HG02798 (cell line): ENCODE results near the gene PAFAH1B1.
"Not testable (repeated sequence)": the region's sequence is repeated elsewhere in the genome, so short reads cannot be mapped to it uniquely, and the experiment has no call there.

Experiments
- ATAC-seq: cut with Tn5 transposase; IDR thresholded peaks from one replicate; pipeline ENCODE4 v1.9.1; 2021; ENCODE audit warnings: mild to moderate bottlenecking; ENCODE audit not compliant: unreplicated experiment, poor library complexity

Gene PAFAH1B1

GRCh38 chr17:2631211-2631610 is 37.8 kb downstream of the PAFAH1B1 start:
- no peak for ATAC-seq

DNA sequence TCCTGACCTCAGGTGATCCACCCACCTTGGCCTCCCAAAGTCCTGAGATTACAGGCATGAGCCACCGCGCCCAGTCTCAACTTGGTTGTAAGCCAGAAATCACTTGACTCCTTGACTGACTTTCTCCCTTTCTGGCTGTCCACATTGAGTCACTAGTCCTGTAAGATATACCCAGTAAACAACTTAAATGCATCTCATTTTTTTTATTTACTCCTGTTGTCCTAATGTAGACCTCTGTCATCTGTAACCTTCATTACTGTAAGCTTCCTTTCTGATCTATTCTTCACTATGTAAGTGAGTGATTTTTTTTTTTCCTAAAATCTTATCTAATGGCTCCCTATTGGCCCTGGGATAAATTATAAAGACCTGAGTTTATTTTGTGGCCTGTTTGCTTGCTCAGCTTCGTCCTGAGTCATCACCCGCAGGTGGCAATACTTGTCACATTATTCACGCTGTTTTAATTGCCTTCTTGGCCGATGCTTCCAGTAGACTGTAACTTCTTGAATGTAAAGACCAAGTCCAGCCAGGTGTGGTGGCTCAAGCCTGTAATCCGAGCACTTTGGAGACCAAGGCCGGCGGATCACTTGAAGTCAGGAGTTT is 41.0 kb downstream of the PAFAH1B1 start:
- ATAC-seq, result no peak

DNA sequence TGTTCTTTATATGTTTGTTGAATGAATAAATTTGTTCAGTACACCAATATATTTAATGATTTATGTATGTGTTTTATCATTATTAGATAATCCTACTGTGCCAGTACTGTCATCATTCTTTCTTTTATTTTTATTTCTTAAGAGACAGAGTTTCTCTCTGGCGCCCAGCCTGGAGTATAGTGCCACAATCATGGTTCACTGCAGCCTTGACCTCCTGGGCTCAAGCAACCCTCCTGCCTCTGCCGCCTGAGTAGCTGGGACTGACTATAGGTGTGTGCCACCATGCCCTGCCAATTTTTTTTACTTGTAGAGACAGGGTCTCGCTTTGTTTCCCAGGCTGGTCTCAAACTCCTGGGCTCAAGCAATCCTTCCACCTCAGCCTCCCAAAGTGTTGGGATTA is 41.8 kb downstream of the PAFAH1B1 start:
- no peak for ATAC-seq

DNA sequence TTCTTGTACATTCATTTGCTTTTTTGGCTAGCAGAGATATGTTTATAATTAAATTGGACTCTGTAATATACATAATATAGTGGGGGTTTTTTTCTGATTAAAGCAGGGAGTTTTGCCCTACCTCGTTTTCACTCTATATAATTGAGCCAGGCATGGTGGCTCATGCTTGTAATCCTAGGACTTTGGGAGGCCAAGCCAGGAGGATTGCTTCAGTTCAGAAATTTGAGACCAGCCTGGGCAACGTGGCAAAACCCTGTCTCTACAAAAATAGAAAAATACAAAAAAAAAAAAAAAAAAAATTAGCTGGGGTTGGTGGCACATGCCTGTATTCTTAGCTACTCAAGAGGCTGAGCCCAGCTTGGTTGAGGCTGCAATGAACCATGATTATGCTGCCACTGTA is 42.2 kb downstream of the PAFAH1B1 start:
- no peak for ATAC-seq

- ATAC-seq, result no peak
These were observed 42.9 kb downstream of the PAFAH1B1 start for GRCh38 chr17:2636169-2636930.

DNA sequence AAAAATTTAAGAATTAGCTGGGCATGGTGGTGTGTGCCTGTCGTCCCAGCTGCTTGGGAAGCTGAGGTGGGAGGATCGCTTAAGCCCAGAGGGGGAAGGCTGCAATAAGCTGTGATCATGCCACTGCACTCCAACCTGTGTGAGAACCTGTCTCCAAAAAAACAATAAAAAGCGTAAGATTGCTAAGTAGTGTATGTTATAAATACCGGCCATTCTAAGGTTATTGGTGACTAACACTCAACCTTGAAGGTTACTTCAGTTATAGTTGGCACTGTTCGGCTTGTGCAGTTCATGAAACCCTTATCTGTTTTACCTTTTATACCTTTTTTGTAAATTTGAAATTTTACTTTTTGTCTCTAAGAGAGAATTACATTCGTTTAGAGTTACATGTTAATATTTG is 44.0 kb downstream of the PAFAH1B1 start:
- no peak for ATAC-seq

DNA sequence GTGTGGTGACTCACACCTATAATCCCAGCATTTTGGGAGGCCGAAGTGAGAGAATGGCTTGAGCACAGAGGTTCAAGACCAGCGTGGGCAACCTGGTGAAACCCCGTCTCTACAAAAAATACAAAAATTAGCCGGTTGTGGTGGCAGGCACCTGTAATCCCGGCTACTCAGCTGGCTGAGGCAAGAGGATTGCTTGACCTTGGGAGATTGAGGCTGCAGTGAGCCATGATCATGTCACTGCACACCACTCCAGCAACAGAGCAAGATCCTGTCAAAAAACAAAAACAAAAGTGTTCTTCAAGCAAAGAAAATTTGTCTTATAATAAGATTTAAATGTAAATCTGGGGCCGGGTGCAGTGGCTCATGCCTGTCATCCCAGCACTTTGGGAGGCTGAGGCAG is 51.5 kb downstream of the PAFAH1B1 start:
- no peak for ATAC-seq

DNA sequence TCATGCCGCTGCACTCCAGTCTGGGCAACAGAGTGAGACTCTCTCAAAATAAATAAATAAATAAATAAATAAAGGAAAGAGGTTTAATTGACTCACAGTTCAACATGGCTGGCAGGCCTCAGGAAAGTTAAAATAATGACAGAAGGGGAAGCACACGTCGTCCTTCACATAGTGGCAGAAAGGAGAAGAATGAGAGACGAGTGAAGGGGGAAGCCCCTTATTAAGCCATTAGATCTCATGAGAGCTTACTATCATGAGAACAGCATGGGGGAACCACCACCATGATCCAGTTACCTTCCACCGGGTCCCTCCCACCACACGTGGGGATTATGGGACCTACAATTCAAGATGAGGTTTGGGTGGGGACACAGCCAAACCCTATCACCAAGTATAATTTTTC is 54.5 kb downstream of the PAFAH1B1 start:
- ATAC-seq, result no peak

DNA sequence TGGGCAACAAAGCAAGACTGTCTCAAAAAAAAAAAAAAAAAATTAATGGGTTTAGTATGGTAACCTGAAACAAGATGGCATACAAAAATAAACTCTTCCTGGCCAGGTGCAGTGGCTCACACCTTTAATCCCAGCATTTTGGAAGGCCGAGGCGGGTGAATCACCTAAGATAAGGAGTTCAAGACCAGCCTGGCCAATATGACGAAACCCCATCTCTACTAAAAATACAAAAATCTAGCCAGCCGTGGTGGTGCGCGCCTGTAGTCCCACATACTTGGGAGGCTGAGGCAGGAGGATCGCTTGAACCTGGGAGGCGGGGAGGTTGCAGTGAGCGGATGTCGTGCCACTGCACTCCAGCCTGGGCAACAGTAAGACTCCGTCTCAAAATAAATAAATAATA is 55.7 kb downstream of the PAFAH1B1 start:
- ATAC-seq, result no peak

DNA sequence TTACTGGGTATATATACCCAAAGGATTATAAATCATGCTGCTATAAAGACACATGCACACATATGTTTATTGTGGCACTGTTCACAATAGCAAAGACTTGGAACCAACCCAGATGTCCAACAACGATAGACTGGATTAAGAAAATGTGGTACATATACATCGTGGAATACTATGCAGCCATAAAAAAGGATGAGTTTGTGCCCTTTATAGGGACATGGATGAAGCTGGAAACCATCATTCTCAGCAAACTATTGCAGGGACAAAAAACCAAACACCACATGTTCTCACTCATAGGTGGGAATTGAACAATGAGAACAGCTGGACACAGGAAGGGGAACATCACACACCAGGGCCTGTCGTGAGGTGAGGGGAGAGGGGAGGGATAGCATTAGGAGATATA is 59.5 kb downstream of the PAFAH1B1 start:
- not testable (repeated sequence) for ATAC-seq

GRCh38 chr17:2655546-2655945 is 62.1 kb downstream of the PAFAH1B1 start:
- no peak for ATAC-seq

- ATAC-seq, result no peak
These were observed 62.8 kb downstream of the PAFAH1B1 start for GRCh38 chr17:2656283-2656682.

DNA sequence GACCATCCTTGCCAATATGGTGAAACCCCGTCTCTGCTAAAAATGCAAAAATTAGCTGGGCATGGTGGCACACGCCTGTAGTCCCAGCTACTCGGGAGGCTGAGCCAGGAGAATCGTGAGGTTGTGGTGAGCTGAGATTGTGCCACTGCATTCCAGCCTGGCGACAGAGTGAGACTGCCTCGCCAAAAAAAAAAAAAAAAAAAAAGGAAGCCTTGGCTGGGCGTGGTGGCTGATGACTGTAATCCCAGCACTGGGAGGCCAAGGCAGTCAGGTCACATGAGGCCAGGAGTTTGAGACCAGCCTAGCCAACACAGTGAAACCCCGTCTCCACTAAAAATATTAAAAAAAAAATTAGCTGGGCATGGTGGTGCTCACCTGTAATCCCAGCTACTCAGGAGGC is 65.9 kb downstream of the PAFAH1B1 start:
- not testable (repeated sequence) for ATAC-seq

DNA sequence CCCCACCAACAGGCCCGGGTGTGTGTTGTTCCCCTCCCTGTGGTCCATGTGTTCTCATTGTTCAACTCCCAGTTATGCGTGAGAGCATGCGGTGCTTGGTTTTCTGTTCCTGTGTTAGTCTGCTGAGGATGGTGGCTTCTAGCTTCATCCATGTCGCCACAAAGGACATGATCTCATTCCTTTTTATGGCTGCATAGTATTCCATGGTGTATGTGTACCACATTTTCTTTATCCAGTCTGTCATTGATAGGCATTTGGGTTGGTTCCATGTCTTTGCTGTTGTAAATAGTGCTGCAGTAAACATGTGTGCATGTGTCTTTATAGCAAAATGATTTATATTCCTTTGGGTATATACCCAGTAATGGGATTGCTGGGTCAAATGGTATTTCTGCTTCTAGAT is 67.0 kb downstream of the PAFAH1B1 start:
- ATAC-seq, result not testable (repeated sequence)

DNA sequence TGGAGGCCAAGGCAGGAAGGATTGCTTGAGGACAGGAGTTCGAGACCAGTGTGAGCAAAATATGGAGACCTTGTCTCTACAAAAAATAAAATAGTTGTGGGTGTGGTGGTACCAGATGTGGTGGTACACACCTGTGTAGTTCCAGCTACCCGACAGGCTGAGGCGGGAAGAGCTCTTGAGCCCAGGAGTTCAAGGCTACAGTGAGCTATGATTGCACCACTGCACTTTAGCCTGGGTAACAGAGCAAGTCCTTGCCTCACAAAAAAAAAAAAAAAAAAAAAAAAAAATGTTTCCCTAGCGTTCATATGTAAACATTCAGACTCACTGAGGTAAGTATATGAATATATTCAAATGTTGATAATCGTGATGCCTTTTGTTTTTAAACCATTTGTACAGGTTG is 78.6 kb downstream of the PAFAH1B1 start:
- no peak for ATAC-seq

GRCh38 chr17:2679247-2679646 is 85.8 kb downstream of the PAFAH1B1 start:
- not testable (repeated sequence) for ATAC-seq

- no peak for ATAC-seq
These were observed 87.5 kb downstream of the PAFAH1B1 start for GRCh38 chr17:2680961-2681360.

DNA sequence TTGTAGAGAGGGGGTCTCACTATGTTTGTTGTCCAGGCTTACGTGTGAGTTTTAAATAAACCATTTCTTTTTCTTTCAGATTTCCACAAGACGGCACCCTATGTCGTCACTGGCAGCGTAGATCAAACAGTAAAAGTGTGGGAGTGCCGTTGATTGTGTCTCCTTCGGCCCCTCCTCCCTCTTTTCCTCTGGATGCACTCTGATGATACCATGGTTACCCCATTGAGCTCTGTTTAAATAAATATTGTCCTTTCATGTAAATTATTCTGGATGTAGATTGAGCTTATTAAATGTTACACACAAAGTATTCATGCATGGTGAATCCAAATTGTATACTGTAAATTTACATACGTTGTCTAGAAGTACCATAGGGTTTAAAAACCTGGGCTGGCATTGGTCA is 88.2 kb downstream of the PAFAH1B1 start:
- ATAC-seq, result no peak

- ATAC-seq, result no peak
These were observed 88.9 kb downstream of the PAFAH1B1 start for GRCh38 chr17:2682176-2682938.

- no peak for ATAC-seq
These were observed 90.5 kb downstream of the PAFAH1B1 start for GRCh38 chr17:2683912-2684311.

- ATAC-seq, result no peak
These were observed 91.1 kb downstream of the PAFAH1B1 start for GRCh38 chr17:2684549-2684948.
